ENCODE results near the gene PDZD8. TPM values are rescaled to one million over a fixed set of nuclear protein-coding genes. Genes with fewer than 3 reads are reported as not detected.

The PDZD8 gene
- total RNA-seq = 10 to 100 TPM; 12.8 to 20.8 (median 19.4) TPM
- total RNA-seq (2013) = 19.9 TPM
- 45.2 to 93.1 (median 68.4) reads per million in 29 experiments for total RNA-seq

DNA sequence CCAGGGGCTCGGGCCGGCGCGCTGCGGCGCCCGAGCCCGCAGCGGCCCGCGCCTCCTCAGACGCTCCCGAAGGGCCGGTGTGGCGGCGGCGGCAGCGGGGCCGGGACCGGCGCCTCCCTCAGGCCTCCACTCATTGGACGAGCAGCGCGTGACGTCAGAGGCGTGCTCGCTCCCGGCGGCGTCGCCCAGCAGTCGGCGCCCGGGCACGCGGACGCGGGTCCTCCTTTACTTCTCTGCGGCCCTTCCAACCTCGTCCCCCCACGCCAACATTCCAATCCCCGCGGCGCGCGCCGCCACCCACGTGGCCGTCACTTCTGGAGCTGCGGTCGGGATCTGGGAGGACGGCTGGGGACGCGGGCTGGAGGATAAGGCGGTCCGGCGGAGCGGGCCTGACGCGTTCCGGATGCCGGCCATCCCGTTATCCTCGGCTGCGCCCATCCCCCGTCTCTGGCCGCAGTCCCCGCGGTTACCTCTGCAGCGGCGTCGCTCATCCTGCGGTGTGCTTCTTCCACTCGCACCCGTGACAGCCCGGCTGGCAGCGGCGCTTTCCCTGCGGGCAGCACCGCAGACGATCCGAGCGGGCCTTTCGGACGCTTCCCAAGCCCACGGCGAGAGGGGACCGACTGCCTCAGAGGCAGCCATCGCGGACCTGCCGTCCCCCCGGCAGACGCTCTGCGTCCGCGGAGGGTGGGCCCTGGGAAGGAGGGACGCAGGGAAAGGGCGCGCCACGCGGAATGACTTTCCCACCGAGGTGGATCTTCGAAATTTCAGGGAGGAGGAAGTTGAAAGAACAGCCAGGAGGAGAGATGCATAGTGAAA lies at the start of gene PDZD8:
Gene PDZD8 (minus strand): TSS at position 81 of the 819 bp plus-strand sequence. CDS start 213 bp downstream, outside the sequence.
- H3K27ac Mint-ChIP-seq = peak within 1 kb of the TSS; percentile 86 to 87
- H3K9me3 ChIP-seq = no peaks in the 10 kb centered on the region
- DNase-seq (peak; percentile 76 to 96 (median 88)), ATAC-seq (replicated peaks in 1 of 4) (peak; percentile 87 to 91 (median 89))
- under 1% methylated on average over 103 of the region's 103 CpGs for WGBS (ENCODE audit: insufficient coverage)
- H3K27ac ChIP-seq (ENCODE audit: low read length) = peak within 1 kb of the TSS; percentile 64
- peaks cover 12 to 32% of the 10 kb centered on the region in 2 experiments for H3K4me1 ChIP-seq (ENCODE audit: control insufficient read depth in 1 of 2, extremely low read depth in 1 of 2, insufficient read depth in 2 of 2, low read length in 2 of 2)
- H3K36me3 Mint-ChIP-seq = no peaks in the 10 kb centered on the region
- no peaks in the 10 kb centered on the region for H3K9me3 Mint-ChIP-seq
- H3K4me1 Mint-ChIP-seq = peaks cover 31 to 40% (median 35%) of the 10 kb centered on the region in 3 donors
- CTCF ChIA-PET = no interaction called here
- H3K4me3 ChIP-seq (ENCODE audit: control insufficient read depth in 1 of 2, extremely low read depth in 1 of 2, low read length in 1 of 2) = peak within 1 kb of the TSS; percentile 82 to 92
- H3K4me3 Mint-ChIP-seq = peak within 1 kb of the TSS; percentile 90 to 97 (median 93)
- peaks cover 0 to 15% of the 10 kb centered on the region in 2 experiments for H3K27me3 ChIP-seq (replicated peaks in 1 of 2; ENCODE audit: control insufficient read depth in 2 of 2, extremely low read depth in 1 of 2, insufficient read depth in 2 of 2, low read length in 1 of 2)
- no peaks in the 10 kb centered on the region for H3K36me3 ChIP-seq (ENCODE audit: control insufficient read depth in 2 of 2, extremely low read depth in 1 of 2, insufficient read depth in 1 of 2, low read length in 1 of 2)
- POLR2A ChIA-PET = no interaction called here
- peaks cover 15 to 20% of the 10 kb centered on the region in 2 donors for H3K27me3 Mint-ChIP-seq

DNA sequence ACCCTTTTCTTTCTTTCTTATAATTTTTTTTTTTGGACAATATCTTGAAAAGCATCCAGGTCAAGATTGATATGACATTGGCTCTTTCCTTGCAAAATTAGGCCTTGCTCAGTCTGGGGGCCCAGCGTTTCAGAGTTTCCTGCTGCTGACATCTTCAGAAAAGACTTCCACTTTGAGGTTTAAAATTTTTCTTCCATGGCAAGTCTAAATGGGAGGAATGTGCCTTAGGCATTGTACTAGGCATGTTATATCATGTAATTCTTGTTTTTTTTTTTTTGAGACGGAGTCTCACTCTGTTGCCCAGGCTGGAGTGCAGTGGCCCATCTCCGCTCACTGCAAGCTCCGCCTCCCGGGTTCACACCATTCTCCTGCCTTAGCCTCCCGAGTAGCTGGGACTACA lies 48.9 kb upstream of the PDZD8 start:
- Histone ChIP-seq H3K27me3 (replicated peaks in 1 of 2; ENCODE audit: control insufficient read depth in 2 of 2, extremely low read depth in 1 of 2, insufficient read depth in 2 of 2, low read length in 1 of 2) (peaks cover 0 to 6% of the 10 kb centered on the region in 2 experiments), H3K27ac (ENCODE audit: low read length) (no peak overlapping the region), H3K4me1 (ENCODE audit: control insufficient read depth in 1 of 2, extremely low read depth in 1 of 2, insufficient read depth in 2 of 2, low read length in 2 of 2) (no peaks in the 10 kb centered on the region), H3K36me3 (ENCODE audit: control insufficient read depth in 2 of 2, extremely low read depth in 1 of 2, insufficient read depth in 1 of 2, low read length in 1 of 2) (no peaks in the 10 kb centered on the region), H3K9me3 (no peaks in the 10 kb centered on the region), H3K4me3 (ENCODE audit: control insufficient read depth in 1 of 2, extremely low read depth in 1 of 2, low read length in 1 of 2) (no peak overlapping the region)
- Mint-ChIP-seq H3K36me3 (no peaks in the 10 kb centered on the region), H3K27me3 (peaks cover 0 to 6% of the 10 kb centered on the region in 2 donors), H3K4me1 (no peaks in the 10 kb centered on the region), H3K27ac (no peak overlapping the region), H3K4me3 (no peak overlapping the region), H3K9me3 (peaks cover 2 to 6% (median 4%) of the 10 kb centered on the region in 3 donors)
- CTCF ChIA-PET = no interaction called here
- POLR2A ChIA-PET = no interaction called here
- no peak for DNase-seq
- ATAC-seq (replicated peaks in 1 of 4) = no peak
- 50% methylated on average over 1 of the region's 6 CpGs for WGBS (ENCODE audit: insufficient coverage)

DNA sequence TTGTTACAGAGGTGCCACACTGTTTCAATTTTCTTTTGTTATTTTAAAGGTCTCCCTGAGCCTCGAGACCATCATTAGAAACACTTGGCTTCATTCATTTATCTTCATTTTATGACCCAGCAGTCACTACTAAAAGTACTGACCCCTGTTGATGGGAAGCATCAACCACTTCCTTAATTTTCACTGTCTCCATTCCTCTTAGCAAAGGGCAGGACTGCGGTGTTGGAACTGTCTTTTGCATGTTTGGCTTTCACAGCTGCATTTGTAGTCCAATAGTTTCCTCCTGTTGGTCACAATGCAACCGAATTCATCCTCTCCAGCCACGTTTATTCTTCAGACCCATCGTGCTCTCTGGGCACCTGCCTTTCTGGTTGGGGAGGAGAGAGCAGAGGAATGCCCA lies 46.7 kb upstream of the PDZD8 start:
- H3K4me1 ChIP-seq (ENCODE audit: control insufficient read depth in 1 of 2, extremely low read depth in 1 of 2, insufficient read depth in 2 of 2, low read length in 2 of 2) = no peaks in the 10 kb centered on the region
- Mint-ChIP-seq H3K27me3 (peaks cover 0 to 6% of the 10 kb centered on the region in 2 donors), H3K4me3 (no peak overlapping the region), H3K9me3 (peaks cover 2 to 6% (median 4%) of the 10 kb centered on the region in 3 donors), H3K27ac (no peak overlapping the region), H3K36me3 (no peaks in the 10 kb centered on the region), H3K4me1 (no peaks in the 10 kb centered on the region)
- WGBS (ENCODE audit: insufficient coverage) = 83% methylated on average over 1 of the region's 5 CpGs
- peaks cover 0 to 6% of the 10 kb centered on the region in 2 experiments for H3K27me3 ChIP-seq (replicated peaks in 1 of 2; ENCODE audit: control insufficient read depth in 2 of 2, extremely low read depth in 1 of 2, insufficient read depth in 2 of 2, low read length in 1 of 2)
- H3K36me3 ChIP-seq (ENCODE audit: control insufficient read depth in 2 of 2, extremely low read depth in 1 of 2, insufficient read depth in 1 of 2, low read length in 1 of 2) = no peaks in the 10 kb centered on the region
- ATAC-seq (replicated peaks in 1 of 4) = no peak
- DNase-seq = no peak
- no peak overlapping the region for H3K27ac ChIP-seq (ENCODE audit: low read length)
- CTCF ChIA-PET = no interaction called here
- POLR2A ChIA-PET = no interaction called here
- H3K4me3 ChIP-seq (ENCODE audit: control insufficient read depth in 1 of 2, extremely low read depth in 1 of 2, low read length in 1 of 2) = no peak overlapping the region
- no peaks in the 10 kb centered on the region for H3K9me3 ChIP-seq

DNA sequence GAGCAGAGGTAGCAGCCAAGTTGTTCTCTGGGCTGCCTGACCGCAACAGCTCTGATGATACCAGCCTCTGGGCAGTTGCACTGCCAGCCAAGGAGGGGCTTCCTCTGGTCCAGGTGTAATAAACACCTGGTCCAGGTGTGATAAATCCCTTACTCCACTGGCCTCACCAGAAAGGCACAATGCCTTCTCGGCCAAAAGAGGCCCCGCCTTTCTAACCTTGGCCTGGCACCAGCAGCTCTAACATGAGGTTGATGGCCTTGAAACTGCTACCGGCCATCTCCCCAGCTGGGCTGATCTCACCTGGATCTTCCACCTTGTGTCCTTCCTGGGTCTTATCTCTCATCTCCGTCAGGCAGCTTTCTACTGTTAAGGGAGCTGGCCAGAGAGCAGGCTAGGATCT lies 45.5 kb upstream of the PDZD8 start:
- CTCF ChIA-PET = no interaction called here
- peaks cover 0 to 6% of the 10 kb centered on the region in 2 donors for H3K27me3 Mint-ChIP-seq
- H3K4me1 Mint-ChIP-seq = no peaks in the 10 kb centered on the region

GRCh38 chr10:117419921-117420320 lies 44.7 kb upstream of the PDZD8 start:
- CTCF ChIA-PET = no interaction called here
- H3K27me3 Mint-ChIP-seq = peaks cover 0 to 6% of the 10 kb centered on the region in 2 donors
- H3K27ac Mint-ChIP-seq = no peak overlapping the region
- ATAC-seq (replicated peaks in 1 of 4) (no peak), DNase-seq (no peak)
- WGBS (ENCODE audit: insufficient coverage) = 74% methylated on average over 4 of the region's 5 CpGs
- Histone ChIP-seq H3K4me3 (ENCODE audit: control insufficient read depth in 1 of 2, extremely low read depth in 1 of 2, low read length in 1 of 2) (no peak overlapping the region), H3K4me1 (ENCODE audit: control insufficient read depth in 1 of 2, extremely low read depth in 1 of 2, insufficient read depth in 2 of 2, low read length in 2 of 2) (no peaks in the 10 kb centered on the region), H3K27me3 (replicated peaks in 1 of 2; ENCODE audit: control insufficient read depth in 2 of 2, extremely low read depth in 1 of 2, insufficient read depth in 2 of 2, low read length in 1 of 2) (peaks cover 0 to 6% of the 10 kb centered on the region in 2 experiments), H3K27ac (ENCODE audit: low read length) (no peak overlapping the region), H3K36me3 (ENCODE audit: control insufficient read depth in 2 of 2, extremely low read depth in 1 of 2, insufficient read depth in 1 of 2, low read length in 1 of 2) (no peaks in the 10 kb centered on the region), H3K9me3 (no peaks in the 10 kb centered on the region)
- H3K9me3 Mint-ChIP-seq = peaks cover 2 to 6% (median 4%) of the 10 kb centered on the region in 3 donors
- POLR2A ChIA-PET = no interaction called here
- H3K36me3 Mint-ChIP-seq = no peaks in the 10 kb centered on the region
- H3K4me1 Mint-ChIP-seq = no peaks in the 10 kb centered on the region
- no peak overlapping the region for H3K4me3 Mint-ChIP-seq

More for the DNA sequence above, 45.5 kb upstream of the PDZD8 start:
- no peaks in the 10 kb centered on the region for H3K9me3 ChIP-seq
- H3K4me3 Mint-ChIP-seq = no peak overlapping the region
- peaks cover 0 to 6% of the 10 kb centered on the region in 2 experiments for H3K27me3 ChIP-seq (replicated peaks in 1 of 2; ENCODE audit: control insufficient read depth in 2 of 2, extremely low read depth in 1 of 2, insufficient read depth in 2 of 2, low read length in 1 of 2)
- H3K27ac Mint-ChIP-seq = no peak overlapping the region
- peaks cover 2 to 6% (median 4%) of the 10 kb centered on the region in 3 donors for H3K9me3 Mint-ChIP-seq
- H3K4me1 ChIP-seq (ENCODE audit: control insufficient read depth in 1 of 2, extremely low read depth in 1 of 2, insufficient read depth in 2 of 2, low read length in 2 of 2) = no peaks in the 10 kb centered on the region
- H3K36me3 Mint-ChIP-seq = no peaks in the 10 kb centered on the region
- no peaks in the 10 kb centered on the region for H3K36me3 ChIP-seq (ENCODE audit: control insufficient read depth in 2 of 2, extremely low read depth in 1 of 2, insufficient read depth in 1 of 2, low read length in 1 of 2)
- POLR2A ChIA-PET = no interaction called here
- no peak overlapping the region for H3K27ac ChIP-seq (ENCODE audit: low read length)
- DNase-seq (no peak), ATAC-seq (replicated peaks in 1 of 4) (no peak)
- WGBS (ENCODE audit: insufficient coverage) = 85% methylated on average over 5 of the region's 5 CpGs
- no peak overlapping the region for H3K4me3 ChIP-seq (ENCODE audit: control insufficient read depth in 1 of 2, extremely low read depth in 1 of 2, low read length in 1 of 2)

DNA sequence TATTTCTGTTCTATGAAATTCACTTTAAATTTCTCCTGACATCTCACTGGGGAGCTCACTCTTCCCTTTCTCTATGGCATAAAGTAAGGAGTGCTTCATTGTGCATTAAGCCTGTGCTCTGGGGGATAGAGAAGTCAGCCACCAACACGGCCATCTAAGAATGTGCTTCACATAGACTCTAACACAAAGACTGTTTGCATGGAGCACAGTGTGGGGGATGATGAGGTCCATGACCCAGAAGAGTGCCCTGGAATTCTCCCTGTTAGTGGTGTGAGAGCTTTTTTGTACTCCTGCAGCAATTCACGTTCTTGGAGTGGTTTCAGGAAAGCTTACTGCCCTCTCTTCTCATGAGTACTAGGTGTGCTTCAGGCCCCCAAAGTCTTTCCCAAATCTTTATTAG lies 43.9 kb upstream of the PDZD8 start:
- no peaks in the 10 kb centered on the region for H3K4me1 ChIP-seq (ENCODE audit: control insufficient read depth in 1 of 2, extremely low read depth in 1 of 2, insufficient read depth in 2 of 2, low read length in 2 of 2)
- WGBS (ENCODE audit: insufficient coverage) = no CpG with 5 or more reads among the region's 2 CpGs
- DNase-seq = no peak

More for the DNA sequence above, 43.9 kb upstream of the PDZD8 start:
- no peak for ATAC-seq (replicated peaks in 1 of 4)
- no peaks in the 10 kb centered on the region for H3K4me1 Mint-ChIP-seq
- no peaks in the 10 kb centered on the region for H3K36me3 Mint-ChIP-seq
- peaks cover 2 to 6% (median 4%) of the 10 kb centered on the region in 3 donors for H3K9me3 Mint-ChIP-seq
- POLR2A ChIA-PET = no interaction called here
- no peaks in the 10 kb centered on the region for H3K36me3 ChIP-seq (ENCODE audit: control insufficient read depth in 2 of 2, extremely low read depth in 1 of 2, insufficient read depth in 1 of 2, low read length in 1 of 2)
- no peak overlapping the region for H3K27ac ChIP-seq (ENCODE audit: low read length)
- CTCF ChIA-PET = no interaction called here
- H3K4me3 ChIP-seq (ENCODE audit: control insufficient read depth in 1 of 2, extremely low read depth in 1 of 2, low read length in 1 of 2) = no peak overlapping the region
- H3K27me3 Mint-ChIP-seq = peaks cover 0 to 9% of the 10 kb centered on the region in 2 donors
- H3K27ac Mint-ChIP-seq = no peak overlapping the region
- peaks cover 0 to 6% of the 10 kb centered on the region in 2 experiments for H3K27me3 ChIP-seq (replicated peaks in 1 of 2; ENCODE audit: control insufficient read depth in 2 of 2, extremely low read depth in 1 of 2, insufficient read depth in 2 of 2, low read length in 1 of 2)
- H3K9me3 ChIP-seq = no peaks in the 10 kb centered on the region
- H3K4me3 Mint-ChIP-seq = no peak overlapping the region

Measured in T-cell (primary cell).